ENCODE results near the gene ERCC2.

Gene ERCC2

DNA sequence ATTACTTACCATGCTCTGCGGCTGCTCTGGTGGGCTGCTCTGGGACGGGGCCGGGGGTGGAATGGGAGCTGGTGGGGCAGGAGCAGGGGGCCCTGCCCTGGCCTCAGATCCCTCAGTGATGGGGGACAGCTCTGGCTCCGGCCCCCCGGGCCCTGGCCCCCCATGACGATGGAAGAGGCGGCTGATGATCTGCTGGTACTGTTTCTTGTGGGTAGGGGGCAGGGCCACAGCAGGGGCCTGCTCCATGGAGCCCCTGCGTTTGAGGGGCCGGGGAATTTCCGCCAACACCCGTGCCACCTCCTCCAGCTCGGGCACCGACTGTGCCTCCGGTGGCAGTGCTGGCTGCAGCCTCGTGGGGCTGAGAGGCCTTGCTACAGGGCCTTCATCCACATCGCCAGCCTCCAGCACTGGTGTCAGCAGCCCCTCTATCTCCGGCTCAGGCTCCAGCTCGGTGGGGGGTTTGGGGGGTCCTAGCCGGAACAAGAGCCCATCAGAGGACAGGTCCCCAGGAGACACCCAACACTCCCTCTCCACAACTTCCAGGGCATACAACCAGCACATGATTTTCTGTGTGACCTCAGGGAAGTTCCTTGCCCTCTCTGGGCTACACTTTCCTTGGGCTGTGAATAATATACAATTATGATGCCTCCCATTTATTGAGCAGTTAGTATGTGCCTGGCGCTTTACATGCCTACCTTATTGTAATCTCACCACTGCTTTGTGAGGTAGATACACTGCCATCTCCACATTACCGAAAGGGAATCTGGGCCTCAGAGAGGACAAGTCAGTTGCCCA is 21.7 kb upstream of the ERCC2 start:
- Histone ChIP-seq H3K36me3 (ENCODE audit: control insufficient read depth, insufficient read depth, low read length) (no peaks in the 10 kb centered on the region), H3K9ac (ENCODE audit: low read length) (no peak overlapping the region), H3K9me3 (ENCODE audit: control insufficient read depth, low read length) (no peaks in the 10 kb centered on the region), H3K27me3 (ENCODE audit: control insufficient read depth, insufficient read depth, low read length) (no peaks in the 10 kb centered on the region), H3K4me3 (ENCODE audit: low read length) (no peak overlapping the region), H3K4me1 (ENCODE audit: control insufficient read depth, insufficient read depth, low read length) (no peaks in the 10 kb centered on the region)

DNA sequence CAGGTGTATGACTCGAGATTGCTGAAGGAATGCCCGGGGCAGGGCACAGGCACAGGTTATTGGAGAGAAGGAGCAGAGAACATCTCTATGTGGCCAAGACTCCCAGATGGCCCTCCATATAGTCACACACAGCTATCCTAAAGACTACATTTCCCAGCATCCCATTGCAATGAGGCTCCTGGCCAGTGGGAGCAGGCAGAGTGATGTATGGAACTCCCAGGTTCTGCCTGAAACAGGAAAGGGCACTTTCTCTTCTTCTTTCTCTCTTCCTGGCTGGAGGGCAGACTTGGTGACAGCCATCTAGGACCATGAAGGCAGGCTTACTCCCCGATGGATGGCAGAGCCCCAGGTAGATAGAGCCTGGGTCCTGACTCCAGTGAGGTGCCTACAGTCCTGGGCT is 21.0 kb upstream of the ERCC2 start:
- no peak overlapping the region for H3K4me3 ChIP-seq (ENCODE audit: low read length)

DNA sequence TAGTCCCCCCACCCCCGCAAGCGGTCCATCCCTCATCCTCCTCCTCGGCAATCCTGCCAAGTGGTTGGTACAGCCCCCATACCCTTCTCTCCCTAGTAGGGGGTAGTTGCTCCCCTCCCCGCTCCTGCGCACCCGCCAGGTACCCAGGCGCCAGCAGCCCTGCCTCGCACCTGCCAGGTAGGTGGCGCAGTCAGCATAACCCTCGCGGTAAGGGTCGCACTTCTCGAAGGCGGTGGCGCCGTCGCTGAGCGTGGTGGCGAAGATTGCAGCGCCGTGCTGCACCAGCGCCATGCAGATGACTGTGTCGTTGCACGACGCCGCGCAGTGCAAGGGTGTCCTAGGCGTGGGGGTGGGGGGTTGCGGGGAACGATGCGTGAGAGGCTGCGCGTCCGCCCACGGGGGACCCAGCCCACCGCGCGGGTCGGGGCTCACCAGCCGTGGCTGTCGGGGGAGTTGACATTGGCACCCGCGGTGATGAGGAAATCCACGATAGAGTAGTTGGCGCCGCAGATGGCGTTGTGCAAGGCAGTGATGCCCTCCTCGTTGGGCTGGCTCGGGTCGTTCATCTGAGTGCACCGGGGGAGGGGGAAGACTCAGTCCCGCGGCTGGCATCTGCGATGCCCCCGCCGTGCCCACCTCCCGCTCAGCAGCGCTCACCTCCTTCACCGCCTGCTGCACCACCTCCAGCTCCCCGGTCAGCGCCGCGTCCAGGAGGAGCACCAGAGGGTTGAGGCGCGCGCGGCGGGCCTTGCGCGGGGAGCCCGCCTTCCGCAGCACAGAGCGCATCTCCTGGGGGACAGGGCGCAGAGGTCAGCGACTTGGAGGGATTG is 15.2 kb upstream of the ERCC2 start:
- Histone ChIP-seq H3K9ac (ENCODE audit: low read length) (no peak overlapping the region), H3K27me3 (ENCODE audit: control insufficient read depth, insufficient read depth, low read length) (peaks cover 15% of the 10 kb centered on the region), H3K4me1 (ENCODE audit: control insufficient read depth, insufficient read depth, low read length) (no peaks in the 10 kb centered on the region), H3K36me3 (ENCODE audit: control insufficient read depth, insufficient read depth, low read length) (no peaks in the 10 kb centered on the region), H3K4me3 (ENCODE audit: low read length) (no peak overlapping the region), H3K9me3 (ENCODE audit: control insufficient read depth, low read length) (no peaks in the 10 kb centered on the region)

More for the DNA sequence above, 21.0 kb upstream of the ERCC2 start:
- no peaks in the 10 kb centered on the region for H3K9me3 ChIP-seq (ENCODE audit: control insufficient read depth, low read length)
- no peaks in the 10 kb centered on the region for H3K36me3 ChIP-seq (ENCODE audit: control insufficient read depth, insufficient read depth, low read length)
- H3K9ac ChIP-seq (ENCODE audit: low read length) = no peak overlapping the region
- H3K27me3 ChIP-seq (ENCODE audit: control insufficient read depth, insufficient read depth, low read length) = no peaks in the 10 kb centered on the region
- no peaks in the 10 kb centered on the region for H3K4me1 ChIP-seq (ENCODE audit: control insufficient read depth, insufficient read depth, low read length)

GRCh38 chr19:45382426-45382825 is 12.1 kb upstream of the ERCC2 start:
- no peak overlapping the region for H3K4me3 ChIP-seq (ENCODE audit: low read length)
- H3K9me3 ChIP-seq (ENCODE audit: control insufficient read depth, low read length) = no peaks in the 10 kb centered on the region
- H3K36me3 ChIP-seq (ENCODE audit: control insufficient read depth, insufficient read depth, low read length) = no peaks in the 10 kb centered on the region
- no peaks in the 10 kb centered on the region for H3K4me1 ChIP-seq (ENCODE audit: control insufficient read depth, insufficient read depth, low read length)
- no peak overlapping the region for H3K9ac ChIP-seq (ENCODE audit: low read length)
- peaks cover 15% of the 10 kb centered on the region for H3K27me3 ChIP-seq (ENCODE audit: control insufficient read depth, insufficient read depth, low read length)

GRCh38 chr19:45380107-45380506 is 9.7 kb upstream of the ERCC2 start:
- no peak overlapping the region for H3K9ac ChIP-seq (ENCODE audit: low read length)
- no peak overlapping the region for H3K4me3 ChIP-seq (ENCODE audit: low read length)
- no peaks in the 10 kb centered on the region for H3K36me3 ChIP-seq (ENCODE audit: control insufficient read depth, insufficient read depth, low read length)
- peaks cover 4% of the 10 kb centered on the region for H3K27me3 ChIP-seq (ENCODE audit: control insufficient read depth, insufficient read depth, low read length)
- no peaks in the 10 kb centered on the region for H3K9me3 ChIP-seq (ENCODE audit: control insufficient read depth, low read length)
- no peaks in the 10 kb centered on the region for H3K4me1 ChIP-seq (ENCODE audit: control insufficient read depth, insufficient read depth, low read length)

DNA sequence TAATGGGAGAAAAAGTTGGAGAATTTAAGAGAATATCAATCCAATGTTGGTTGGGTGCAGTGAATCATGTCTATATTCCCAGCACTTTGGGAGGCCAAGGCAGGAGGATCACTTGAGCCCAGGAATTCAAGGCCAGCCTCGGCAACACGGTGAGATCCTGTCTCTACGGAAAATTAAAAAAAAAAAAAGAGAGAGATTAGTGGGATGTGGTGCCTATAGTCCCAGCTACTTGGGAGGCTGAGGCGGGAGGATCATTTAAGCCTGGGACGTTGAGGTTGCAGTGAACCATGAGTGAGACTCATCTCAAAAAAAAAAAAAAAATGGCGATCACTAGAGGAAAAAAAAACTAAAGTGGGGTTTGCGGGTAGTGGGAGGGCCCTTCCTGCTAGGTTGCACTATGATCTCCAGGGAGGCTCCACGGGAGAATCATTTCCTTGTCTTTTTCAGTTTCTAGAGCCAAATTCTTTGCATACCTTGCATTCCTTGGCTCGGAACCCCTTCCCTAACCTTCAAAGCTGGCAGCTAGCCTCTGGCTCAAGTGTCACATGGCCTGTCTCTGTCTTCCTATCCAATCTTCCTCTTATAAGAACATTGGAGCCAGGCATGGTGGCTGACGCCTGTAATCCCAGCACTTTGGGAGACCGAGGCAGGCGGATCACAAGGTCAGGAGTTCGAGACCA is 5.8 kb upstream of the ERCC2 start:
- H3K36me3 ChIP-seq (ENCODE audit: control insufficient read depth, insufficient read depth, low read length) = no peaks in the 10 kb centered on the region
- H3K27me3 ChIP-seq (ENCODE audit: control insufficient read depth, insufficient read depth, low read length) = no peaks in the 10 kb centered on the region
- no peaks in the 10 kb centered on the region for H3K4me1 ChIP-seq (ENCODE audit: control insufficient read depth, insufficient read depth, low read length)
- no peaks in the 10 kb centered on the region for H3K9me3 ChIP-seq (ENCODE audit: control insufficient read depth, low read length)
- no peak overlapping the region for H3K4me3 ChIP-seq (ENCODE audit: low read length)
- H3K9ac ChIP-seq (ENCODE audit: low read length) = no peak overlapping the region

DNA sequence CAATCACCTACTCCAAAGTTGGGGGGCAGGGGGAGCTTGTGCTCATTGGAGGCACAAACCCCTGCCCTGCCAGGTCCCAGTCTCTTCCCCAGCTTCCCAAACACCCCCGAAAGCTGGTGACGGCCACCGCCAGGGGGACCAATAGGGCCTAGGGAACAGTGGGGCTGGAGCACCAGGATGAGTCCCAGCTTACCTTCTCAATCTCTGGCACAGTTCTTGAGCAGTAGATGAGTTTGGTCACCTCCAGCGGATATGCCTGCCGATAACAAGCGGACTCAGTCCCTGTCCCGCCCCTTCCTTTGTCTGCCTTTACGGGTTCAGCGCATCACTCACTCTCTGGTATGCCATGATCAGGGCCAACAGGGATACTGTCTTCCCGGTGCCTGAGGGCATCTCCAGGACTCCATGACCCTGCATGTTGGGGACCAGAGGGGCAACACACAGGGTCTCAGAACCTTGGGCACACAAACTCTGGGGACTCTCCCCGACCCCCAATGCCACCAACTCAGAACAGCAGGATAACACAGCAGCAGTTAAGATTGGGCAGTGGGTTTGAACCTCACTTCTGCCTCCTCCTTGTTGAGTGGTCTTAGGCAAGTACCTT is 1.5 kb downstream of the ERCC2 start:
- H3K9me3 ChIP-seq (ENCODE audit: control insufficient read depth, low read length) = no peaks in the 10 kb centered on the region
- no peak overlapping the region for H3K9ac ChIP-seq (ENCODE audit: low read length)
- H3K36me3 ChIP-seq (ENCODE audit: control insufficient read depth, insufficient read depth, low read length) = no peaks in the 10 kb centered on the region
- H3K4me3 ChIP-seq (ENCODE audit: low read length) = no peak overlapping the region
- H3K27me3 ChIP-seq (ENCODE audit: control insufficient read depth, insufficient read depth, low read length) = no peaks in the 10 kb centered on the region
- H3K4me1 ChIP-seq (ENCODE audit: control insufficient read depth, insufficient read depth, low read length) = no peaks in the 10 kb centered on the region

GRCh38 chr19:45368127-45368526 is 2.2 kb downstream of the ERCC2 start:
- Histone ChIP-seq H3K9ac (ENCODE audit: low read length) (no peak overlapping the region), H3K4me1 (ENCODE audit: control insufficient read depth, insufficient read depth, low read length) (no peaks in the 10 kb centered on the region), H3K27me3 (ENCODE audit: control insufficient read depth, insufficient read depth, low read length) (no peaks in the 10 kb centered on the region), H3K4me3 (ENCODE audit: low read length) (no peak overlapping the region), H3K9me3 (ENCODE audit: control insufficient read depth, low read length) (no peaks in the 10 kb centered on the region), H3K36me3 (ENCODE audit: control insufficient read depth, insufficient read depth, low read length) (no peaks in the 10 kb centered on the region)

DNA sequence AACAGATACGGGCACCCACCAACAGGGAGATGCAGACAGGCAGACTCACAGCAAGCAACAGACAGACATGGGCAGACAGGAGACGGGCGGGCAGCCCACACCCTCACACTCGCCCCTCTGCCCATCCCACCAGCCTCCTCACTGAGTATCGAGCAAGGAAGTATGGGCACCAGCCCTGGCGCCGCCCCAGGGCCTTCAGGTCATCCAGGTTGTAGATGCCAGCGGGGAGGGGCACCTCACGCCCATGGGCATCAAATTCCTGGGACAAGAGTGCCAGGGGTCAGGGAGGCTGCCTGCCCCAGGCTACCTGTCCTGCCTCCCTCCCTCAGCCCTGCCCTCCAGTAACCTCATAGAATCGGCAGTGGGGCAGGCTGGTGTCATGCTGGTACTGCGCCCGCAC is 5.7 kb downstream of the ERCC2 start:
- Histone ChIP-seq H3K9me3 (ENCODE audit: control insufficient read depth, low read length) (no peaks in the 10 kb centered on the region), H3K9ac (ENCODE audit: low read length) (no peak overlapping the region), H3K27me3 (ENCODE audit: control insufficient read depth, insufficient read depth, low read length) (no peaks in the 10 kb centered on the region), H3K4me3 (ENCODE audit: low read length) (no peak overlapping the region), H3K36me3 (ENCODE audit: control insufficient read depth, insufficient read depth, low read length) (no peaks in the 10 kb centered on the region), H3K4me1 (ENCODE audit: control insufficient read depth, insufficient read depth, low read length) (no peaks in the 10 kb centered on the region)

DNA sequence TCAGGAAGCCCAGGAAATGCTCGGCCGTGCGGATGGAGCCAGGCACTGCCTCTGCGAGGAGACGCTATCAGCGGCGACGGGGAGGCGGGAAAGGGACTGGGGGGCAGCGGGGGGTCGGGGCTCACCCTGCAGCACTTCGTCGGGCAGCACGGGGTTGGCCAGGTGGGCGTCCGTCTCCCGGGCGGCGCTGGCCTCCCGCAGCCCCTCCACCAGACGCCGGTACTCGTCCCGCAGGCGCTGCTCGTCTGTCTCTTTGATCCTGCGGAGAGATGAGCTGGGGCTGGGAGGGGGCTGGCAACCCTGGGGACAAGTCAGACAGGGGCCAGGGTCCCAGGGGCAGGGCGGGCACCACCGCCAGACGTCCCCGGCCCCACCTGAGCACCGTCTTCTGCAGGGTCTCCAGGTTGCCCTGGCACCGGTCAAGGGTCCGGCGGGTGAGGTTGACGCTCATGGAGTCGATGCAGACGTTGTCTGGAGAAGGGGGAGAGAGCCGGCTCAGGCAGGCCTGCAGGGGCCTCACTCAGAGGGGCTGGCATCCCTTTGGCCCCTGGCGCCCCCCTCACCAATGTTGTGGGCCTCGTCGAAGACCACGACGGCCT is 6.4 kb downstream of the ERCC2 start:
- Histone ChIP-seq H3K4me1 (ENCODE audit: control insufficient read depth, insufficient read depth, low read length) (no peaks in the 10 kb centered on the region), H3K9ac (ENCODE audit: low read length) (no peak overlapping the region), H3K27me3 (ENCODE audit: control insufficient read depth, insufficient read depth, low read length) (no peaks in the 10 kb centered on the region), H3K9me3 (ENCODE audit: control insufficient read depth, low read length) (no peaks in the 10 kb centered on the region), H3K4me3 (ENCODE audit: low read length) (no peak overlapping the region), H3K36me3 (ENCODE audit: control insufficient read depth, insufficient read depth, low read length) (no peaks in the 10 kb centered on the region)

GRCh38 chr19:45362291-45362690 is 8.1 kb downstream of the ERCC2 start:
- no peak overlapping the region for H3K4me3 ChIP-seq (ENCODE audit: low read length)
- H3K9ac ChIP-seq (ENCODE audit: low read length) = no peak overlapping the region
- H3K4me1 ChIP-seq (ENCODE audit: control insufficient read depth, insufficient read depth, low read length) = no peaks in the 10 kb centered on the region
- no peaks in the 10 kb centered on the region for H3K36me3 ChIP-seq (ENCODE audit: control insufficient read depth, insufficient read depth, low read length)
- H3K9me3 ChIP-seq (ENCODE audit: control insufficient read depth, low read length) = no peaks in the 10 kb centered on the region
- no peaks in the 10 kb centered on the region for H3K27me3 ChIP-seq (ENCODE audit: control insufficient read depth, insufficient read depth, low read length)
